ENCODE results near the gene RBM10. TPM values are rescaled to one million over a fixed set of nuclear protein-coding genes. Genes with fewer than 3 reads are reported as not detected.
A peak's percentile ranks its signal among the peaks of the same experiment; 100 is the strongest.

The RBM10 gene
- total and polyA plus RNA-seq, 2 experiments from 2014 or later: 39.5 to 101 TPM

DNA sequence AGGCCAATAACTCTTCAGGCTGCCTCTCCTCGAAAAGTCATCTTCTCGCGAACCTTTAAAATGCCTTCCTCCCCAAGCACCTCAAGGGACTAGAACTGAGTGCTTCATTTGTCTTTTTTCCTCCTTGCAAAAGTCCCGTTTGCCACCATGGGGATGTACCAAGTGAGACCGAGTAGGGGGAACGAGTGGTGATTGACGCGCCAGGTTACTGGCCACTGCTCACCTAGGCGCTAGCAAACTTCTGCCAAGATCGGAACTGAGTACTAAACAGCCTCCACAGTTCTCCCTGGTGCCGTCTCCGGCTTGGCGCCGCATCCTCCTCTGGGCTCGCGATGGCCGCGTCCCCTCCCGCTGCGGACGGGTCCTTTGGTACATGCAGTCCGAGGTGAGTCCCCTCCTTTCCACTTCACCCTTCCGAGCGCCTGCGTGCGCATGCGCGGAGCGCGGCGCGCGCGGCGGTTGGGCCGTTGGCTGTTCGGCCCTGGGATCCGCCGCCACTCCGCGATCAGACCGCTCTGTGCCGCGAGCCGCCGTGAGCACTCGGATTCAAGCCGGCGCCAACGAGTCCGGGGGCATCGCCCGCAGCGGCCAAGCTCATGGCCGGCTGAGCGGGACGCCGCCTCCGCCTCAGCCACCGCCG lies 73.4 kb downstream of the RBM10 start, which contains the start of gene CDK16:
Gene CDK16, plus strand, starts transcription at position 402 of the 640 bp plus-strand sequence. CDS start 4,877 bp downstream, outside the sequence.
- peak within 1 kb of the TSS; percentile 69 for H3K4me3 ChIP-seq
- ATAC-seq (peak; percentile 50), DNase-seq (ENCODE audit: low spot score) (peak; percentile 53)
- H3F3A ChIP-seq (replicated peaks; ENCODE audit: low read depth): peaks cover 7% of the 10 kb centered on the region; the same call in 1 of the 2 replicates
- H3K27ac Mint-ChIP-seq: peak within 1 kb of the TSS; percentile 99
- no peaks in the 10 kb centered on the region for H3K27me3 ChIP-seq (ENCODE audit: insufficient read depth)
- H3K27ac ChIP-seq (ENCODE audit: low read depth): peak within 1 kb of the TSS; percentile 91
- peak within 1 kb of the TSS; percentile 79 for H3K4me2 ChIP-seq
- H3K4me1 Mint-ChIP-seq: peaks cover 31% of the 10 kb centered on the region
- H2AFZ ChIP-seq: no peak within 1 kb of the TSS
- H3K9me3 Mint-ChIP-seq: no peaks in the 10 kb centered on the region
- TF ChIP-seq STAT1 (IDR thresholded peaks at IDR 0.05; ENCODE audit: unreplicated experiment) (no peak), POLR2AphosphoS5 (IDR thresholded peaks at IDR 0.05; ENCODE audit: low read depth) (peak; percentile 33; the same call in 1 of the 2 replicates)
- TF ChIP-seq, protein P1, sequence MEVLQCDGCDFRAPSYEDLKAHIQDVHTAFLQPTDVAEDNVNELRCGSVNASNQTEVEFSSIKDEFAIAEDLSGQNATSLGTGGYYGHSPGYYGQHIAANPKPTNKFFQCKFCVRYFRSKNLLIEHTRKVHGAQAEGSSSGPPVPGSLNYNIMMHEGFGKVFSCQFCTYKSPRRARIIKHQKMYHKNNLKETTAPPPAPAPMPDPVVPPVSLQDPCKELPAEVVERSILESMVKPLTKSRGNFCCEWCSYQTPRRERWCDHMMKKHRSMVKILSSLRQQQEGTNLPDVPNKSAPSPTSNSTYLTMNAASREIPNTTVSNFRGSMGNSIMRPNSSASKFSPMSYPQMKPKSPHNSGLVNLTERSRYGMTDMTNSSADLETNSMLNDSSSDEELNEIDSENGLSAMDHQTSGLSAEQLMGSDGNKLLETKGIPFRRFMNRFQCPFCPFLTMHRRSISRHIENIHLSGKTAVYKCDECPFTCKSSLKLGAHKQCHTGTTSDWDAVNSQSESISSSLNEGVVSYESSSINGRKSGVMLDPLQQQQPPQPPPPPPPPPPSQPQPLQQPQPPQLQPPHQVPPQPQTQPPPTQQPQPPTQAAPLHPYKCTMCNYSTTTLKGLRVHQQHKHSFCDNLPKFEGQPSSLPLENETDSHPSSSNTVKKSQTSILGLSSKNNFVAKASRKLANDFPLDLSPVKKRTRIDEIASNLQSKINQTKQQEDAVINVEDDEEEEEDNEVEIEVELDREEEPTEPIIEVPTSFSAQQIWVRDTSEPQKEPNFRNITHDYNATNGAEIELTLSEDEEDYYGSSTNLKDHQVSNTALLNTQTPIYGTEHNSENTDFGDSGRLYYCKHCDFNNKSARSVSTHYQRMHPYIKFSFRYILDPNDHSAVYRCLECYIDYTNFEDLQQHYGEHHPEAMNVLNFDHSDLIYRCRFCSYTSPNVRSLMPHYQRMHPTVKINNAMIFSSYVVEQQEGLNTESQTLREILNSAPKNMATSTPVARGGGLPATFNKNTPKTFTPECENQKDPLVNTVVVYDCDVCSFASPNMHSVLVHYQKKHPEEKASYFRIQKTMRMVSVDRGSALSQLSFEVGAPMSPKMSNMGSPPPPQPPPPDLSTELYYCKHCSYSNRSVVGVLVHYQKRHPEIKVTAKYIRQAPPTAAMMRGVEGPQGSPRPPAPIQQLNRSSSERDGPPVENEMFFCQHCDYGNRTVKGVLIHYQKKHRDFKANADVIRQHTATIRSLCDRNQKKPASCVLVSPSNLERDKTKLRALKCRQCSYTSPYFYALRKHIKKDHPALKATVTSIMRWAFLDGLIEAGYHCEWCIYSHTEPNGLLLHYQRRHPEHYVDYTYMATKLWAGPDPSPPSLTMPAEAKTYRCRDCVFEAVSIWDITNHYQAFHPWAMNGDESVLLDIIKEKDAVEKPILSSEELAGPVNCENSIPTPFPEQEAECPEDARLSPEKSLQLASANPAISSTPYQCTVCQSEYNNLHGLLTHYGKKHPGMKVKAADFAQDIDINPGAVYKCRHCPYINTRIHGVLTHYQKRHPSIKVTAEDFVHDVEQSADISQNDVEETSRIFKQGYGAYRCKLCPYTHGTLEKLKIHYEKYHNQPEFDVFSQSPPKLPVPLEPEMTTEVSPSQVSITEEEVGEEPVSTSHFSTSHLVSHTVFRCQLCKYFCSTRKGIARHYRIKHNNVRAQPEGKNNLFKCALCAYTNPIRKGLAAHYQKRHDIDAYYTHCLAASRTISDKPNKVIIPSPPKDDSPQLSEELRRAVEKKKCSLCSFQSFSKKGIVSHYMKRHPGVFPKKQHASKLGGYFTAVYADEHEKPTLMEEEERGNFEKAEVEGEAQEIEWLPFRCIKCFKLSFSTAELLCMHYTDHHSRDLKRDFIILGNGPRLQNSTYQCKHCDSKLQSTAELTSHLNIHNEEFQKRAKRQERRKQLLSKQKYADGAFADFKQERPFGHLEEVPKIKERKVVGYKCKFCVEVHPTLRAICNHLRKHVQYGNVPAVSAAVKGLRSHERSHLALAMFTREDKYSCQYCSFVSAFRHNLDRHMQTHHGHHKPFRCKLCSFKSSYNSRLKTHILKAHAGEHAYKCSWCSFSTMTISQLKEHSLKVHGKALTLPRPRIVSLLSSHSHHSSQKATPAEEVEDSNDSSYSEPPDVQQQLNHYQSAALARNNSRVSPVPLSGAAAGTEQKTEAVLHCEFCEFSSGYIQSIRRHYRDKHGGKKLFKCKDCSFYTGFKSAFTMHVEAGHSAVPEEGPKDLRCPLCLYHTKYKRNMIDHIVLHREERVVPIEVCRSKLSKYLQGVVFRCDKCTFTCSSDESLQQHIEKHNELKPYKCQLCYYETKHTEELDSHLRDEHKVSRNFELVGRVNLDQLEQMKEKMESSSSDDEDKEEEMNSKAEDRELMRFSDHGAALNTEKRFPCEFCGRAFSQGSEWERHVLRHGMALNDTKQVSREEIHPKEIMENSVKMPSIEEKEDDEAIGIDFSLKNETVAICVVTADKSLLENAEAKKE (CRISPR knock-in tag; IDR thresholded peaks at IDR 0.05): no peak
- peaks cover 49% of the 10 kb centered on the region for H3K36me3 Mint-ChIP-seq (ENCODE audit: low read depth)
- H3K9me2 ChIP-seq (ENCODE audit: insufficient read depth): no peaks in the 10 kb centered on the region
- peaks cover 20% of the 10 kb centered on the region for H3K27me3 Mint-ChIP-seq (ENCODE audit: insufficient read depth, low read depth, poor library complexity)
- peak within 1 kb of the TSS; percentile 92 for H3K4me3 Mint-ChIP-seq
- H3K79me2 ChIP-seq (replicated peaks; ENCODE audit: insufficient read depth): peaks cover 37% of the 10 kb centered on the region
- no peaks in the 10 kb centered on the region for H4K20me1 ChIP-seq (replicated peaks; ENCODE audit: insufficient read depth)
- H3K36me3 ChIP-seq (ENCODE audit: insufficient read depth): 0 out of 2 replicates have a peak, but pooled peaks cover 2% of the 10 kb centered on the region
- no peaks in the 10 kb centered on the region for H3K4me1 ChIP-seq (ENCODE audit: insufficient read depth)

All from GM23338 (cell line).